Upper lobe of left lung (tissue), 4 donors: ENCODE data around the gene TMTC2.

Experiments
- CTCF ChIP-seq, 6 experiments: fragments of 450-650 bp in 4 of 6; fragments of 200-600 bp in 2 of 6; sonication (generic) in 2 of 6; IDR thresholded peaks; one replicate each; pipeline ENCODE4 v1.5.1; 2016 to 2019; ENCODE audit warnings: antibody characterized with exemption in 6 of 6
- EP300 ChIP-seq, 4 donors: sonication (generic); formaldehyde crosslinking; IDR thresholded peaks; one replicate each; pipeline ENCODE4 v1.5.1; 2017; ENCODE audit warnings: antibody characterized with exemption in 4 of 4, control low read depth in 2 of 4
- POLR2A ChIP-seq, 4 donors: fragments of 450-650 bp; IDR thresholded peaks; one replicate each; pipeline ENCODE4 v1.5.1; 2016 to 2017; ENCODE audit warnings: antibody characterized with exemption in 4 of 4, mild to moderate bottlenecking in 2 of 4
- POLR2AphosphoS5 ChIP-seq, 2 donors: sonication (generic); formaldehyde crosslinking; IDR thresholded peaks; one replicate each; pipeline ENCODE4 v1.5.1; 2017; ENCODE audit warnings: antibody characterized with exemption in 2 of 2

GRCh38 chr12:82862876-82863649, 176.4 kb downstream of the TMTC2 start:
- no peak for TF ChIP-seq CTCF (IDR thresholded peaks at IDR 0.05)
- no peak for TF ChIP-seq POLR2A (IDR thresholded peaks at IDR 0.05)
- no peak for TF ChIP-seq POLR2AphosphoS5 (IDR thresholded peaks at IDR 0.05)
- TF ChIP-seq EP300 (IDR thresholded peaks at IDR 0.05) = no peak
